ENCODE data around the gene CAPN15.
"Not testable (repeated sequence)": the region's sequence is repeated elsewhere in the genome, so short reads cannot be mapped to it uniquely, and the experiment has no call there.

CAPN15 gene

DNA sequence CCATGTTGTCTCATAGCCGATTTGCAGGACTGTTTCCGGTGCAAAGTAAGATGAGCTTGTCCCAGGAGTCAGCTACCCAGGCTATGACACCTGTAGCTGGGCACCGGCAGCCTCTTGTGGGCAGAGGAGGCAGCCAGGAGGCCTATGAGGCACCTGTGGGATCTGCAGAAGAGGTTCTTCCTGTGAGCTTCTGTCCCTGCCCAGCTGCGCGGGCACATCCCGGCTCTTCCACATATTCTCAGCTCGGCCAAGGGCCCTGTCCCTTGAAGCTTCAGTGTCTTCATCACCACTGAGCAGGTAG lies 21.3 kb upstream of the CAPN15 start:
- DNase-seq (ENCODE audit: low read depth in 2 of 2): no peak

DNA sequence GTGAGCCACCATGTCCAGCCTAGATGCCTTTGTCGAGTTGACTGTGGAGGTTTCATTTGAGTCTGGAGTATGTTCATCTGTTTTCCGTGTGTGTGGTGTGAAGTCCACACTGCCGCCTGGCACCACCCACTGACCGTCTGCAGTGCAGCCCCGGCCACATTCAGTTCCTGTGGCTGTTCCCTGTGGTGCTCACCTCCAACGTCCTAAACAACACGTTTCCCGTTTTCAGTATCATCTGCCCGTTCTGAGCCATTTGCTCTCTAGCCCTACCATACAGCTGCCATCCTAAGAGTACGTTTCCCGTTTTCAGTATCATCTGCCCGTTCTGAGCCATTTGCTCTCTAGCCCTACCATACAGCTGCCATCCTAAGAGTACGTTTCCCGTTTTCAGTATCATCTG lies 20.0 kb upstream of the CAPN15 start:
- not testable (repeated sequence) for DNase-seq (ENCODE audit: low read depth in 2 of 2)

DNA sequence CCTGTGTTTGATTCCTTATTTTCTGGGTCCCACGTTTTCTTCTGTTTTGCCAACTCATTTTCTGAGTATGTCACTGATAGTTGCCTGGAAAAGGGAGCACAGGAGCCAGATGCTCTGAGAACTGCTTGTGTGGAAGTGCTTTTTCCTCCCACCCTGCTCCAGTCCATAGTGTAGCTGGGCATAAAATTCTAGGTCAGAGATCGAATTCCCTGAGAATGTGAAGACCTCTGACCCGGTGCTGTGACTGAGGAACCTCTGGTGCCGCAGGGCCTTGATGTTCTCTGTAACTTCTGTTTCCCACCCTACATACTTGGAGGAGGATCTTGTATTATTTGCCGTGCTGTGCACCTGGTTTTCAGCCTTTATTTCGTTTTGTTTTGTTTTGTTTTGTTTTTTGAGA lies 19.5 kb upstream of the CAPN15 start:
- no peak for DNase-seq (ENCODE audit: low read depth in 2 of 2)

DNA sequence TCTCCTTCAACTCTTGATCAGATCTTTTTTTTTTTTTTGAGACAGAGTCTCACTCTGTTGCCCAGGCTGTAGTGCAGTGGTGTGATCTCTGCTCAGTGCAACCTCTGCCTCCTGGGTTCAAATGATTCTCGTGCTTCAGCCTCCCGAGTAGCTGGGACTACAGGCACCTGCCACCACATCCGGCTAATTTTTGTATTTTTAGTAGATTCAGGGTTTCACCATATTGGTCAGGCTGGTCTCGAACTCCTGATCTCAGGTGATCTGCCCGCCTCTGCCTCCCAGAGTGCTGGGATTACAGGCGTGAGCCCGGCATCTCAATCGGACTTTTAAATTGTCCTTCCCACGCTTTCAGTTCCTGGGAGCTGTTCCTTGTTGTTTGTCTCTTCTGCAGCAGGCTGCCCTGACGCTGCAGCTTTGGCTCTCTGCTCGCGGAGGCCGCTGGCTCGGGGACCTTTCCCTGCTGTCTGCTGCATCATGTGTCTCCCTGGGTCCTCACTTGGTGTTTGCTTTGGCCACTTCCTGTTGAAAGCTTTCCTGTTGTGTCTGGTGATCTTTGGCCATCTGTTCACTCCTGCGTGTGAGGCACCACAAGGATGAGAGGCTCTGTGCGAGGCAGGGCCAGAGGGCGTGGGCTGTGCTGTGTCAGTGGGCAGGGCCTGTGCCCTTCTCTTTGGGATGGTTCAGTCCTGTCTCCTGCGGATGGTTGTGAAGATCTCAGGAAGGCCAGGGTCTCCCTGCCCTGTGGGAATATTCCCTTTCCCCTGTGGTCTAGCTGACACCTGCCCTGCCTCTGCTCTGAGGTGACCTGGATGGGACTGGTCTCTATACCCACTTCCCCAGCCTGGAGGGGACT lies 18.4 kb upstream of the CAPN15 start:
- no peak for DNase-seq (ENCODE audit: low read depth in 2 of 2)

DNA sequence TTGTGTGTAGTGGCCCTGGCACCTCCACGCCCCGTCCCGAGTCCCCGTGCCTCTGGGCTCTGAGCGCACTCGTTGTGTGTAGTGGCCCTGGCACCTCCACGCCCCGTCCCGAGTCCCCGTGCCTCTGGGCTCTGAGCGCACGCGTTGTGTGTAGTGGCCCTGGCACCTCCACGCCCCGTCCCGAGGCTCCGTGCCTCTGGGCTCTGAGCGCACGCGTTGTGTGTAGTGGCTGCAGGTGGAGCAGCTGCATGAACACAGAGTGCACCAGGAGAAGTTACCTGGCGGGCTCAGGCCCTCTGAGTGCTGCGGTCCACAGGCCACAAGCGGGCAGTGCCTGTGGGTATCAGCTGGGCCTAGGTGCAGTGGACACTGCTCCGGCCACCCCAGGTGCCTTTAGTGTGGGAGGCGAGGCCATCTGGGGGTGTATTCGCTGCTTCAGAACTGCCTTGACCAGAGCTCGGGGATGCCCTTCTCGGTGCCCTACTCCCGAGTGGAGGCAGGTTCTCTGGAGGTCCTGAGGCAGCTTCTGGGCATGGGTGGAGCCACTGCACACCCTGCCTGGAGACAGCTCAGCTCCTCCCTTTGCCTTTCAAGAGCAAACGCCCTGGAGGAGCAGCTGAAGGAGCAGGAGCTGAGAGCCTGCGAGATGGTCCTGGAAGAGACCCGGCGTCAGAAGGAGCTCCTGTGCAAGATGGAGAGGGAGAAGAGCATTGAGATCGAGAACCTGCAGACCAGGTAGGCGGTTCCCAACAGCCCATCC lies 17.3 kb upstream of the CAPN15 start:
- no peak for DNase-seq (ENCODE audit: low read depth in 2 of 2)

DNA sequence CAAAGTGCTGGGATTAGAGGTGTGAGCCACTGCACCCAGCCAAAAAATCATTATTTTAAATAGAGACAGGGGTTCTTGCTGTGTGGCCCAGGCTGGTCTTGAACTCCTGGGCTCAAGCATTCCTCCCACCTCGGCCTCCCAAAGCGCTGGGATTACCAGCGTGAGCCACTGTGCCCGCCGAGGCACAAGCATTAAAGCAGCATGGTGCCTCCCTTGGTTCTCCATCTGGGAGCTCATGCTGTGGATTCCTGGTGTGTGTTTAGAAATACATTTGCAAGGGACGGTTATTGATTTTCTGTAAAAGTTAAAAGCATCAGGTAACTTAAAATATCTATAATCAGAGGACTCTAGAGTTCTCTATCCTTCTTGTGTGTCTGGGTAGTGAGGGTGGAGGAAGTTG lies 14.7 kb upstream of the CAPN15 start:
- no peak for DNase-seq (ENCODE audit: low read depth in 2 of 2)

DNA sequence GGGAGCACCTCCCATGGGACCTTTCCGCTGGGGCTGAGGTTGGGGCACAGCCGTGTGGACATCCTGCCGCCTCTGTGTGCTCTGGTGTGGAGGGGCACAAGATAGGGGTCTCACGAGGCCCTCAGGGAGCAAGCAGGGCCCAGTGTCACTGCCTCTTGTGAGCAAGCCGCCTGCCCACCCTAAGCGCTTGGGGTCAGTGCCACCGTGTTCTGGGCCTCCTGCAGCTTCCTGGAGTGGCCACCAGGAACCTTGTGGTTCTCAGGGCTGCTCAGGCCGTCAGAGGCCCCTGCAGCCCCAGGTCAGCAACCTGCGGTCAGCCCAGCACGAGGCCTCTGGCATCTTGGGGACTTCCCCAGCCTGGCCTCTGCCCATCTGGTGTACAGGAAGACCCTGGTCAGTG lies 13.6 kb upstream of the CAPN15 start:
- no peak for DNase-seq (ENCODE audit: low read depth in 2 of 2)

DNA sequence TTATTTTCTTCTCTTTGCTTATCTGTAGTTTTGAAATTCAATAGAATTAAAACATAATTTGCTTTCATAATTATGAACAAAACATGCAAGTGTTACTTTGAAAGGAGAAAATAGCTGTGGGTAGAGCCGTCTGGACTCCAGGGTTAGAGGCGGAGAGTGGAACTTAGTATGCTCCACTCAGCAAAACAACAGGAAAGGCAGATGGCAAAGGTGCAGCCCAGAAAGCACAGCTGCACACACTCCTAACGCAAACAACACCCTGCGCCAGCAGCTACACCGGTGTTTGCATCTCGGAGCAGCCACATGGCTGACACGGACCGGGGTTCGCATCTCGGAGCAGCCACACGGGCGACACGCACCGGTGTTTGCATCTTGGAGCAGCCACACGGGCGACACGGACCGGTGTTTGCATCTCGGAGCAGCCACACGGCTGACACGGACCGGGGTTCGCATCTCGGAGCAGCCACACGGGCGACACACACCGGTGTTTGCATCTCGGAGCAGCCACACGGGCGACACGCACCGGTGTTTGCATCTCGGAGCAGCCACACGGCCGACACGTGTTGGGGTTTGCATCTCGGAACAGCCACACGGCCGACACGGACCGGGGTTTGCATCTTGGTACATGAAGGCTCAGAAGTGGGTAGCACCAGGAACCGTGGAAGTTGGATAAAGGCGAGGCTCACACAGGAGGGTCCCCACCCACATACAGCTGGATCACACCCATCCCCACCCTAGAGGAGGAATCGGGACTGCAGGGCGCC lies 12.2 kb upstream of the CAPN15 start:
- DNase-seq (ENCODE audit: low read depth in 2 of 2): no peak

DNA sequence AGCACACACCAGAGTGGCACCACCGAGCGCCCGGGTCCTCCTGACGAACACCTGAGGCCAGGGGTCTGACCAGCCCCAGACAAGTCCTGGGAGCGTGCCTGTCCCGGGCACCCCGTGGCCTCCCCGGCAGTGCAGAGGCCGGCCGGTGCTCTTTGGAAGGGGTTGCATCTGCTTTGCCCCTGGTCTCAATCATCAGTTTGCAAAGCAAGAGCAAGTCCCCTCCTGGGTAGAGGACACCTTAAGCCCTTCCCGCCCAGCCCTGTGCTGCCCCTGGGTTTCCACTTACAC lies 11.6 kb upstream of the CAPN15 start:
- DNase-seq (ENCODE audit: low read depth in 2 of 2): no peak

DNA sequence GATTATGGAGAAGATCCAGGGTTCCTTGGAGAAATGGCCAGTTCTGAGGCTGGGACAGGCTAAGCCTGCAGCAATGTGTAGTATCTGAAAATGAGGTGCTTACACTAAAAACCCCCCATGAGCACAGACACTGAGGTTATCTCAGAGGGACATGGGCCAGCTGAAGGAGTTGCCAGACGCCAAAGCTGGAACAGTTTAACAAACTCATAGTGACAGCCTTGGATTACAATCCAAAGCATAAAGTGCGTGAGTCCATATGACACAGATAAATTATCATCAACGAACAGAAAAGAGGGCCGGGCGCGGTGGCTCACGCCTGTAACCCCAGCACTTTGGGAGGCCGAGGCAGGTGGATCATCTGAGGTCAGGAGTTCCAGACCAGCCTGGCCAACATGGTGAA lies 11.2 kb upstream of the CAPN15 start:
- no peak for DNase-seq (ENCODE audit: low read depth in 2 of 2)

DNA sequence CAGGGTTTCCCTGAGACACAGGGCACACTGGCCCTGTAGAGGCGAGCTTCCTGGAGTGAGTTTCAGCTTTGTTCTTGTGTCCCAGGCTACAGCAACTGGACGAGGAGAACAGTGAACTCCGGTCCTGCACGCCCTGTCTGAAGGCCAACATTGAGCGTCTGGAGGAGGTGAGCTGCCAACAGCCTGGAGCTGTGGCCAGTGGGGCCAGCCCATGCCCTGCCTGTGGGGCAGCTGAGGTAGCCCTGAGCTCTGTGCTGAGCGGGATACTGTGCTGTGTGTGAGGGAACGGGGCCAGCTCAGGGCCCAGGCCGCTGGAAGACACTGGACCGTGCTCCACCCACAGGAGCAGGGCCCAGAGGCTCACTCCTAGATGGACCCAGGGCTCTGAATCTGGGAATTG lies 8.7 kb upstream of the CAPN15 start:
- DNase-seq (ENCODE audit: low read depth in 2 of 2): no peak

DNA sequence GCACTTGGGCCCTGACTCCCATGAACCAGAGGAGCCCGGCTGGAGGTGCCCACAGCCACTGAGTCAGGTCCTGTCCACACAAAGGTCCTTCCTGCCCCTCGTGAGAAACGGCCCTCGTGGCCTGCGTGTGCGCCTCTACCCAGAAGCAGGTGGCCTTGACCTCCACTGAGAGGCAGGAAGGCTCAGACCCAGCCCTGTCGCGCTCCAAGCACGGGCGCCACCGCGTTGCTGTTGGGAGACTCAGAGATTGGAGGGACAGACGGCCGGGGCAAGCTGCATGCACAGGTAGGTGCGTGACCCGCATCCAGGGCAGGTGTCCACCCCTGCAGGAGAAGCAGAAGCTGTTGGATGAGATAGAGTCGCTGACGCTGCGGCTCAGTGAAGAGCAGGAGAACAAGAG lies 8.1 kb upstream of the CAPN15 start:
- DNase-seq (ENCODE audit: low read depth in 2 of 2): no peak

DNA sequence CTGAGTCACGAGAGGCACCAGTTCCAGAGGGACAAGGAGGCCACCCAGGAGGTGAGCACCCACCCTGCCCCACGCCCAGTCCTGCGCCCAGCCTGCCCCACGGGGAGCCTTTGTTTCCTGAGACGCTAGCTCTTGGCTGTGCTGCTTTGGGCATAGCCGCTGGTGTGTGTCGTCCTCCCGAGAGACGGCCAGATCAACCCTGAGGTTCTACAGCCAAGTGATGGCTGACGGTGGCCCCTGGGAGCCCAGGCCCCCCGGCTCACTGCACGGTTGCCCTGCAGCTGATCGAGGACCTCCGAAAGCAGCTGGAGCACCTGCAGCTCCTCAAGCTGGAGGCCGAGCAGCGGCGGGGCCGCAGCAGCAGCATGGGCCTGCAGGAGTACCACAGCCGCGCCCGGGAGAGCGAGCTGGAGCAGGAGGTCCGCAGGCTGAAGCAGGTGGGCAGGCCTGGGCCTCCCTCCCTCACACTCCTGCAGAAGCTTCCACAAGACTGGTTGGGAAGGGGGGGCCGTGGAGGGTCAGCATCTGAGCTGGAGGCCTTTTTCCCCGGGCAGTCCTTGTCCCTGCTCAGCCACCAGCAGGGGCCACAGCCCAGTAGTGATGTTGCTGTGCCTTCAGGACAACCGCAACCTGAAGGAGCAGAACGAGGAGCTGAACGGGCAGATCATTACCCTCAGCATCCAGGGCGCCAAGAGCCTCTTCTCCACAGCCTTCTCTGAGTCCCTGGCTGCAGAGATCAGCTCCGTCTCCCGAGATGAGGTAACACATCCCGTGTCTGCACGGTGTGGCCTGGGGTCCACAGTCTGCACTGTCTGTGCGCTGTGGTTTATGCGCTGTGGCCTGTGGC lies 7.4 kb upstream of the CAPN15 start:
- no peak for DNase-seq (ENCODE audit: low read depth in 2 of 2)

DNA sequence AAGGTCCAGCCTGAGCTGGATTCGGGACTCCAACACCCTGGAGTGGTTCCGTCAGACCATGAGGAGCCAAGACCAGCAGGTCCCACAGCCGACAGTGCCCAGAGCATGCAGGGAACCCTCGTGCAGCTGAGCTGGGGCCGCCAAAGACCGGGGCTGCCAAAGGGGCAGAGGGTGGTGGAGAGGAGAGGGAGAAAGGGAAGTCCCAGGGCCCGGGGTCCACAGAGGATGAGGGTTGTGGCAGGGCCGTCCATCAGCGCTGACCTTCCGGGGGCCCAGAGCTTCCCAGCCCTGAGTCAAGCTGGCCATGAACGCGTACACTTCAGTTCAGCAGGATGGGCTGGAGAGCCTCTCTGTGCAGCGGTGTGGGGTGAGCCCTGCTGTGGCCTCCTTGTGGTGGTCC lies 6.7 kb upstream of the CAPN15 start:
- DNase-seq (ENCODE audit: low read depth in 2 of 2): no peak

DNA sequence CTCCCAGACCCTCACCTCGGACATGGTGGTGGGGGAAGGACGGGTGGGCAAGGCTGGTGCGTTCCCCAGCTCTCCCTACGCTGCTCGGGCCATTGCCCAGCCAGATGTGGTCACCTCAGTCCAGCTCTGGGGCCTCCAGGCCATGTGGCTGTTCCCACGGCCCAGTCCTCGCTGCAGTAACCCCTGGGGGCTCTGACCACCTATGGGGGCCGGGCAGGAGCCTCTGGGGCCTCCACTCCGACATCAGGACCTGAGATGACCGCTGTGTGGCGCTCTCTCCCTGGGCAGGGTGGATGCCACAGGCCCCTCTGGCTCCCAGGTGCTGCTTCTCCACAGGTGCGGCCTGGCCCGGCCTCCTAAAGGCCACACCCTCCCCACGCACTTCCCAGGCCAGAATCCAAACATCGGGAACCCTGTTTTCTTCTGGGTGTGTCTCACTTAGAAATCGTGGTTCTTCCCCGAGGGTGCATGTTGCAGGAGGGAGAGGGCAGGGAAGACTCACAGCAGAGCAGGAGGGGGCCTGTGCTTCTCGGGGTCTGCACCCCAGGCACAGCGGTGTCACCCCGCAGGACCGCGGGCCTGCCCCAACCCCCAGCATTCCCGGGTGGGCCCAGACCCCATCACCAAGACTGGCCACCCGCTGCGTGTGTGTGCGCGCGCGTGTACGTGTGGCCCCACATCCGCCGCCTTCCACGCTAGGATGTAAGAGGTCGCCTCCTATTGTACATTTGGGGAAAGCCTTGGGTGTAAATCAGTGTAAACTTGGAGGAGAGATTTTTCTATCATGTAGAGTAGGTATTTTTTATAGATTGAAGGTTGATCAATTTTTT lies 5.9 kb upstream of the CAPN15 start:
- no peak for DNase-seq (ENCODE audit: low read depth in 2 of 2)

DNA sequence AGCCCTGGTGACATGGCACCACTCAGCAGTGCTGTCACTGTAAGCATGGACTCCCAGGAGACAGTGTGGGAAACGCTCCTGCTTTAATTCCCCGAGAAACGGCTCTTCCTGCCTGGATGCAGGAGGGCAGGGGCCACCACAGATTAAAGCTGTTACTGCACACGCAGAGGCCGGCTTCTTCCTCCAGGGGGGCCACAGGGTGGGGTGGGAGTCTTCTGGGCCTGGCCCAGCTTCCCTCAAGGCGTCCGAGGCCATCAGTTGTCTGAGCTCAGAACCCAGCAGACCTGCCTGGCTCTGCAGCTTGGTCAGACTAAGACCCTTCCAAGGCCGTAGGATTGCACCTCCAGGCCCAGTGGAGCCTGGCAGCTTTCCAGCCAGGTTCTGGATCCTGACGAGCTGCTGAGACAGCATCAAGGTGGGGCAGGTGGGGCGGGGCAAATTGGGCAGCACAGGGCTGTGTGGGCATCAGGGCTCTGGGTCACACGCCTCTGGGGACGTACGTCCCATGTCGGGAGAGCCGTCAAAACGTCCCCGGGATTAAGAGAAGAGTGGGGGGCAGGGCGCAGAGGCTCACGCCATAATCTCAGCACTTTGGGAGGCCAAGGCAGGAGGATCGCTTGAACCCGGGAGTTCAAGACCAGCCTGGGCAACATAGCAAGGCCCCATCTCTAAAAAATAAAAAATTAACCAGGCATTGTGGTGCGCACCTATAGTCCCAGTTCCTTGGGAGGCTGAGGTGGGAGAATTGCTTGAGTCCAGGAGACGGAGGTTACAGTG lies 5.0 kb upstream of the CAPN15 start:
- no peak for DNase-seq (ENCODE audit: low read depth in 2 of 2)

DNA sequence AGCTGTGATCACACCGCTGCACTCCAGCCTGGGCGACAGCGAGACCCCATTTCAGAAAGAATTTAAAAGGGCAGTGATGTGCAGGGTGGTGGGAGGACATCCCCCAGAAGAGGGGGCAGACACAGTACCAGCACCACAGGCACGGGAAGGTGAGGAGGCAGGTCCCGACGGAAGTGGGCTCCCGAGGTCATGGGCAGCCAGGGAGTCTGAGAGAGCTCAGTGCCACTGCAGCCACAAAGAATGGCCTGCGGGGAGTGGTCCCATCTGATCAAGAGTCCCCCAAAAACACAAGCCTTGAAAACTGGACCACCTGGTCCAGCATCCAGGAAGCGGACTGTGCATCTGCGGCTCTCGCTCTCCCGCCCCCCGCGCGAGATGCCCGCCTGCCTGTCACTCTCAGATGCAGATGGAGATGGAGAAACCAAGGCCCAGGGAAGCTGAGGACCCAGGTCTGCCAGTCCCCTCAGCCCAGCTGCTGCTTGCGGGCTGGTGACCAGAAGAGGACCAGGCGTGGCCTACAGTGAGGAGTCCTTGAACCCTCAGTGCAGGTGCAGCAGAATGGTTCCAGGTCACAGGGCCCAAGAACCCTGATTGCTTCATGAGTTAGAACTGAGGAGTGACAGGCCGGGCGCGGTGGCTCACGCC lies 4.3 kb upstream of the CAPN15 start:
- no peak for DNase-seq (ENCODE audit: low read depth in 2 of 2)

DNA sequence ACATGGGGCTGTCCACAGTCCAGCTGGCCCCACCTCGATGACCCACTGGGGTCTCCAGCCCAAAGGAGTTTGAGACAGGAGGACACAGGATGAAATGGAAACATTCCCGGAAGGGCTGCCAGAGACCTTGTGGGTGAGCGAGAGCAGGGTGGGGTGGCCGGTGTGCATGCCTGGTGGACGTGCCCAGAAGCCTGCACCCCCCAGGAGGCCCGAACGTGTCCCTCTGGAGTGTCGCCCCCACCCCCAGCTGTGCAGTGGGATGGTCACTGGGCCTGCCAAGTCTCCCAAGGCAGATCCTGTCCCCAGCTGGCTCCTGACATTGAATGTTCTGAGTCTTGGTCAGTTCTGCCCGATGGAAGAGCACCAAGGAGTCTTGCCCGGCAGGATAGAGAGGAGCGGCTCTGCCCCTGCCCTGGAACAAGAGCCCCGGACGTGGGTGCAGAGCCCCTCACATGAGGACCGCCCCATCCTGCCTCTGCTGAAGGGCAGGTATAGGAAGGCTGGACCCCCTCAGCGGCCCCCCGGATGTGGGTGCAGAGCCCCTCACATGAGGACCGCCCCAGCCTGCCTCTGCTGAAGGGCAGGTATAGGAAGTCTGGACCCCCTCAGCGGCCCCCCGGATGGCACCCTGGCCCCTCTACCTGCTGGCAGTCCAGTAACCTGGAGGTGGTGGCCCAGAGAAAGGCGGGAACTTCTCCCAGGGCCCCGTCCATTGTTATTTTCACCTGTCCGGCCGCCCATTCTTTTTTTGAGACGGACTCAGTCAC lies 3.1 kb upstream of the CAPN15 start:
- DNase-seq (ENCODE audit: low read depth in 2 of 2): no peak

DNA sequence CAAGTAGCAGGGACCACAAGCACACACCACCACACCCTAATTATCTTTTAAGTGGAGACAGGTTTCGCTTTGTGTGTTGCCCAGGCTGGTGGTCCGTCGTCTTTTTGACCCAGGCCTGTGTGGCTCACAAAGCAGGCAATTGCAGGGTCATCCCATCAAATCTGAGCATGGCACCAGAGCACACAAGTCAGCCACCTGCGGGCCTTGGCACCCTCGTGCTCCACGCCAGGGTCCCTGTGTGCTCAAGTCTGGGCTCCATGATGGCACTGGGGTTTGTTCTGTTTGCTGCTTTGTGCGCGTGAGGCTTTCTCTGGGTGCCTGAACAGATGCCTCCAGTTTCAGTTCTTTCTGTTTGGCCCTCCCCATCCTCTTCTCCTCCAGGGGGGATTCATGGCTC lies 2.4 kb upstream of the CAPN15 start:
- DNase-seq (ENCODE audit: low read depth in 2 of 2): no peak
